Stimulated activated effector memory CD8-positive, alpha-beta T cell treated with anti-CD3 and anti-CD28 coated beads, Interleukin-12 subunit alpha, Interleukin-12 subunit beta, amount 100 ng/mL, for 72 hours (primary cell): ENCODE data around the gene TAF3.
A peak's percentile ranks its signal among the peaks of the same experiment; 100 is the strongest.
"Not testable (repeated sequence)": the region's sequence is repeated elsewhere in the genome, so short reads cannot be mapped to it uniquely, and the experiment has no call there.

ENCODE experiments used
- ATAC-seq: fragments of 150-1000 bp; cut with Tn5 transposase; 2 replicates; pipeline ENCODE4 v1.10.0; 2021
- DNase-seq, 2 donors: peaks; one replicate each; pipeline ENCODE4 v3.0.0; 2021 to 2022; ENCODE audit warnings: low spot score in 2 of 2
- H3K27ac Mint-ChIP-seq: one replicate; pipeline ENCODE4 v1.8.0; 2022; ENCODE audit warnings: mild to moderate bottlenecking, mixed read lengths
- H3K36me3 Mint-ChIP-seq: one replicate; pipeline ENCODE4 v1.8.0; 2022; ENCODE audit warnings: mild to moderate bottlenecking, mixed read lengths
- H3K4me1 Mint-ChIP-seq: one replicate; pipeline ENCODE4 v1.8.0; 2022; ENCODE audit warnings: mixed read lengths
- H3K4me3 Mint-ChIP-seq: one replicate; pipeline ENCODE4 v1.8.0; 2022; ENCODE audit warnings: mild to moderate bottlenecking, mixed read lengths
- H3K9me3 Mint-ChIP-seq: one replicate; pipeline ENCODE4 v1.8.0; 2022; ENCODE audit warnings: mixed read lengths

The TAF3 gene

GRCh38 chr10:7984896-7985295 lies 166.6 kb downstream of the TAF3 start:
- Mint-ChIP-seq H3K4me3 (no peak overlapping the region), H3K36me3 (peaks cover 9% of the 10 kb centered on the region), H3K27ac (peak overlapping the region; percentile 5), H3K4me1 (no peaks in the 10 kb centered on the region), H3K9me3 (no peaks in the 10 kb centered on the region)
- ATAC-seq (no peak), DNase-seq (no peak)

- Mint-ChIP-seq H3K4me1 (no peaks in the 10 kb centered on the region), H3K36me3 (peaks cover 6% of the 10 kb centered on the region), H3K27ac (no peak overlapping the region)
Measured at GRCh38 chr10:7986851-7987250, 168.5 kb downstream of the TAF3 start.

GRCh38 chr10:7988989-7989388 lies 170.7 kb downstream of the TAF3 start:
- H3K4me3 Mint-ChIP-seq: no peak overlapping the region
- ATAC-seq: no peak
- no peaks in the 10 kb centered on the region for H3K4me1 Mint-ChIP-seq
- no peaks in the 10 kb centered on the region for H3K9me3 Mint-ChIP-seq
- DNase-seq: no peak
- no peak overlapping the region for H3K27ac Mint-ChIP-seq
- H3K36me3 Mint-ChIP-seq: peaks cover 6% of the 10 kb centered on the region

More at GRCh38 chr10:7986851-7987250, 168.5 kb downstream of the TAF3 start:
- Mint-ChIP-seq H3K9me3 (no peaks in the 10 kb centered on the region), H3K4me3 (no peak overlapping the region)
- no peak for ATAC-seq
- no peak for DNase-seq

DNA sequence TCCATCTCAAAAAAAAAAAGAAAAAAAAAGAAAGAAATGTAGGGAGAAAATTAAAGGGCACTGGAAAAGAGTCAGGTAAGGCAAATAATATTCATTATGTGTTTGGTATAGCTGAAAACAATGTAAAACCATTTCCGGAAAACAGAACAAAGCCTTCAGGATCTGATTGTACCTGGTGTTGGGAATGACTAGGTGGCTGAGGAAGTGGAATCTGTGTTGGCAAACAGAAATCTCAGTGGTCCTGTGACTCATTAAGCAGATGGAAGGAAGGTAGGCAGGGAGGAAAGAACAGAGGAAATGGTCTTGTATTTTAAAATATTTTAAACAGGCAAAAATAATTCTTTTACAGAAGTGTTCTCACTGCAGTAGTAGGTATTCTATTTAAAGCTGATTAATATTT lies 180.5 kb downstream of the TAF3 start:
- H3K9me3 Mint-ChIP-seq: peaks cover 4% of the 10 kb centered on the region
- ATAC-seq: no peak
- H3K4me3 Mint-ChIP-seq: no peak overlapping the region
- no peaks in the 10 kb centered on the region for H3K4me1 Mint-ChIP-seq
- H3K27ac Mint-ChIP-seq: no peak overlapping the region
- no peak for DNase-seq
- no peaks in the 10 kb centered on the region for H3K36me3 Mint-ChIP-seq

- H3K9me3 Mint-ChIP-seq: peaks cover 9% of the 10 kb centered on the region
- H3K4me3 Mint-ChIP-seq: no peak overlapping the region
- H3K27ac Mint-ChIP-seq: no peak overlapping the region
- no peak for ATAC-seq
- DNase-seq: no peak
- no peaks in the 10 kb centered on the region for H3K4me1 Mint-ChIP-seq
- H3K36me3 Mint-ChIP-seq: peaks cover 11% of the 10 kb centered on the region
Measured at GRCh38 chr10:8004469-8005000, 186.2 kb downstream of the TAF3 start.

DNA sequence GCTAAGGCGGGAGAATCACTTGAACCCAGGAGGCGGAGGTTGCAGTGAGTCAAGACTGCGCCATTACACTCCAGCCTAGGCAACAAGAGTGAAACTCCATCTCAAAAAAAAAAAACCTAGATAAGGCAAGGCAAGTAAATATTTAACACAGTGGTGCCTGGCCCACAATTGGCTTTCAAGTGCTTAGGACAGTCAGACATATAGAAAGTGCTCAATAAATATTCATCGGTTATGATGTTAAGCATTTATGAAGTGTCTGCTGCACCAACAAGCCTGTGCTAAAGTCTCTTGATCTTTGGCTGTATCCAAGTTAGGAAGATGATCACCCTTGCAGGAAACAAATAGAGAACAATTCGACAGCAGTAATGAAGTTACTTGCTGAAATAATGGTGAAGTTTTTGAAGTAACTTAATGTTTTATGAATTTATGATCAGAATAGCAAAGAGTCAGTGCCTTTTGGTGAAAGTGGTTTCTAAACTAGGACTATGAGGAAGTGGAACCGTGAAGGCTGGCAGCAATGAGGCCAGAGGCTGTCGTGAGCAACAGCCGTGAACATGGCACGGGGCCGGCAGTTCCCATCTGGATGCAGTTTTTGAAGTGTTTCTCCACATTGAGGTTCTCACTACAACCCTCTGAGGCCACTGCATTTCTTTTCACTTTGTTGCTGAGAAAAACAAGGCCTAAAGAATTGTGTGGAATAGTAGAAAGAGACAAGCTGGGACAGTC lies 188.1 kb downstream of the TAF3 start:
- Mint-ChIP-seq H3K9me3 (peaks cover 9% of the 10 kb centered on the region), H3K36me3 (peaks cover 29% of the 10 kb centered on the region)
- DNase-seq: no peak

DNA sequence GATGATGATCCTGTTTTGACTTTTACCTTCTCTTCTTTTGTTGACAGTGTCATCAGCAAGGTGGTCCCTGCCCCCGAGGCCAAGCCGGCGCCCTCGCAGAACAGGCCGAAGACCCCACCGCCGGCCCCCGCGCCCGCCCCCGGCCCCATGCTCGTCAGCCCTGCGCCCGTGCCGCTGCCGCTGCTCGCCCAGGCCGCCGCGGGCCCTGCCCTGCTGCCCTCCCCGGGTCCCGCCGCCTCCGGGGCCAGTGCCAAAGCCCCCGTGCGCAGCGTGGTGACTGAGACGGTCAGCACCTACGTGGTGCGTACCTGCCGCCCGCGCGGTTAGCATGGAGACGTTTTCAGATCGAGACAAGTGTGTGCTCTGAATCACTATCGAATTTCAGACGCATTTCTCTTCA lies 190.7 kb downstream of the TAF3 start:
- peaks cover 5% of the 10 kb centered on the region for H3K9me3 Mint-ChIP-seq
- H3K27ac Mint-ChIP-seq: no peak overlapping the region
- no peak for DNase-seq
- ATAC-seq: no peak
- H3K36me3 Mint-ChIP-seq: peaks cover 34% of the 10 kb centered on the region
- no peak overlapping the region for H3K4me3 Mint-ChIP-seq
- no peaks in the 10 kb centered on the region for H3K4me1 Mint-ChIP-seq

More for the DNA sequence above, 188.1 kb downstream of the TAF3 start:
- ATAC-seq: no peak
- Mint-ChIP-seq H3K4me1 (no peaks in the 10 kb centered on the region), H3K27ac (no peak overlapping the region), H3K4me3 (no peak overlapping the region)

DNA sequence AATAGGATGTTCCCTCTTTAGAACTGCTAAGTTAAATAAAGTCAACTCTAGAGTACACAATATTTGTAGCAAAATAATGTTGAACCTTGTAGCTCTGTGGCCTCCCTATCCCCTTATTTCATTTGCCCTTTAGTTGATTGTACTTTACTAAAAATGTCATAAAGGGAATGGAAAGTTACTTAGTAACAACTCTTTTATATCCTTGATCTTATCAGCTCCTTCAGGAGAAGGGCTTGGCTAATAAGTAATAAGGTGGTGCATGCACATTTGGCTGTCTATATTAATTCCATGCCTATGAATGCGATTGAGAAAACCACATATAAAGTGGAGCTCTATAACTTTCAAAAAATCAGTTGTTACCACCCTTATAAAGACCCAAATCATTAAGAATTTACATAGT lies 194.7 kb downstream of the TAF3 start:
- peaks cover 52% of the 10 kb centered on the region for H3K36me3 Mint-ChIP-seq
- no peaks in the 10 kb centered on the region for H3K4me1 Mint-ChIP-seq
- no peaks in the 10 kb centered on the region for H3K9me3 Mint-ChIP-seq
- ATAC-seq (no peak), DNase-seq (no peak)
- no peak overlapping the region for H3K27ac Mint-ChIP-seq
- H3K4me3 Mint-ChIP-seq: no peak overlapping the region

- no peak for DNase-seq
- Mint-ChIP-seq H3K27ac (no peak overlapping the region), H3K36me3 (peaks cover 48% of the 10 kb centered on the region), H3K4me3 (no peak overlapping the region), H3K9me3 (no peaks in the 10 kb centered on the region), H3K4me1 (no peaks in the 10 kb centered on the region)
- ATAC-seq: no peak
Measured at GRCh38 chr10:8013619-8014018, 195.3 kb downstream of the TAF3 start.

DNA sequence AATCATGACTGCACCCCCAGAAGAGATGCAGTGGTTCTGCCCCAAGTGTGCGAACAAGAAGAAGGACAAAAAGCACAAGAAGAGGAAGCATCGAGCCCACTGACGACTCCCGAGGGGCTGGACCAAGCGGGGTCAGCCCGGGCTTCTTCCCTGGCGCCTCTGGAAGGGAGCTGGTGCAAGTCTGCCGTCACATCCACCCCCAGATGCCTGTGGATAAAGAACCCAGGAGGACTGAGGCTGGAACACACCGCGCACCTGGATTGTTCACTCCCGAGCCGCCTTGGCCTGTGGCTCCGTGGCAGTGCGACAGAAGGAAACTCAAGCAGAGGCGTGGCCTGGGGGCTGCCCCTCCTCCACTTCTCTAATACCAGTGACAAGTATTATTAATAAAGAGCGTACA lies 196.3 kb downstream of the TAF3 start:
- peaks cover 43% of the 10 kb centered on the region for H3K36me3 Mint-ChIP-seq
- H3K4me3 Mint-ChIP-seq: no peak overlapping the region

DNA sequence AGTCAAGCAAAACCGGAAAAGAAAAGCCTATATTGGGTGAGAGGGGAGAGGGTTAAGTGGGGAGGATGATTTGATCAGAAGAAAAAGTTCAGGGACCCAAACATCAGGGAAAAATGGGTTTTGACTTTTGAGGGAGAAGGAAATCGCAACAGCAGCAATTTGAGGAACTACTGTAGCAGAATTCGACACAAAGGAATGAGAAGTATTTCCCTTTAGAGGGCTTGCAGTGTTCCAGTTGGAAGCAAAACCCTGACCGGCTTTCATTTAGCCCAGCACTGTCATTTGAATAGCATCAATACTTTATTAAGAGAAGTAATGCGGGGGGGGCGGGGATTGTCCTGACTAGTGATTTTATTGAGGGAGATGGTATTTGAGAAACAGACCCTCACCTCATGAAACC lies 199.0 kb downstream of the TAF3 start:
- Mint-ChIP-seq H3K9me3 (no peaks in the 10 kb centered on the region), H3K4me1 (no peaks in the 10 kb centered on the region), H3K4me3 (no peak overlapping the region), H3K36me3 (peaks cover 24% of the 10 kb centered on the region), H3K27ac (no peak overlapping the region)
- no peak for ATAC-seq
- DNase-seq: no peak

More for the DNA sequence above, 196.3 kb downstream of the TAF3 start:
- ATAC-seq: no peak
- Mint-ChIP-seq H3K4me1 (no peaks in the 10 kb centered on the region), H3K27ac (no peak overlapping the region), H3K9me3 (no peaks in the 10 kb centered on the region)
- no peak for DNase-seq

GRCh38 chr10:8023321-8023720 lies 205.0 kb downstream of the TAF3 start:
- Mint-ChIP-seq H3K36me3 (no peaks in the 10 kb centered on the region), H3K9me3 (no peaks in the 10 kb centered on the region), H3K4me3 (no peak overlapping the region), H3K4me1 (peaks cover 8% of the 10 kb centered on the region), H3K27ac (no peak overlapping the region)
- ATAC-seq (no peak), DNase-seq (no peak)

GRCh38 chr10:8023851-8024250 lies 205.5 kb downstream of the TAF3 start:
- DNase-seq (no peak), ATAC-seq (no peak)
- Mint-ChIP-seq H3K4me3 (no peak overlapping the region), H3K4me1 (peaks cover 8% of the 10 kb centered on the region), H3K36me3 (no peaks in the 10 kb centered on the region), H3K27ac (no peak overlapping the region), H3K9me3 (no peaks in the 10 kb centered on the region)

GRCh38 chr10:8026349-8027259 lies 208.3 kb downstream of the TAF3 start:
- peaks cover 8% of the 10 kb centered on the region for H3K4me1 Mint-ChIP-seq
- H3K36me3 Mint-ChIP-seq: no peaks in the 10 kb centered on the region
- peak overlapping the region; percentile 61 for H3K4me3 Mint-ChIP-seq
- ATAC-seq (no peak), DNase-seq (no peak)
- no peak overlapping the region for H3K27ac Mint-ChIP-seq
- no peaks in the 10 kb centered on the region for H3K9me3 Mint-ChIP-seq

- not testable (repeated sequence) for H3K9me3 Mint-ChIP-seq, DNase-seq, H3K27ac Mint-ChIP-seq, H3K36me3 Mint-ChIP-seq, H3K4me3 Mint-ChIP-seq, ATAC-seq
- peaks cover 15% of the 10 kb centered on the region for H3K4me1 Mint-ChIP-seq
Measured at GRCh38 chr10:8031211-8031610, 212.9 kb downstream of the TAF3 start.

DNA sequence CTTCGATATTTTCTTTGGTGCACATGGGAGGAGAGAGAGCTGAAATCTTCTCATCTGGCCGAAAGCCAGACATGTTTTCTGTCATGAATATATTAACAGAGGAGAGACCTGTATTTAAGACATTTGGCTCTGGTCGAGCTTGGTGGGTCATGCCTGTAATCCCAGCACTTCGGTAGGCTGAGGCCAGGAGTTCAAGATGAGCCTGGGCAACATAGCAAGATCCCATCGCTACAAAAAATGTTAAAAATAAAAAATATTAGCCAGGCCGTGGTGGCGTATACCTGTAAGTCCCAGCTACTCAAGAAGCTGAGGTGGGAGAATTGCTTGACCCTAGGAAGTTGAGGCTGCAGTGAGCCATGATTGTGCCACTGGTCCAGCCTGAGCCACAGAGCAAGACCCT lies 214.3 kb downstream of the TAF3 start:
- no peak for ATAC-seq
- Mint-ChIP-seq H3K9me3 (no peaks in the 10 kb centered on the region), H3K36me3 (peaks cover 8% of the 10 kb centered on the region), H3K4me3 (no peak overlapping the region), H3K27ac (no peak overlapping the region), H3K4me1 (peaks cover 13% of the 10 kb centered on the region)
- no peak for DNase-seq
